Activated CD4-positive, alpha-beta T cell treated with anti-CD3 and anti-CD28 coated beads for 4 hours (primary cell): ENCODE results near the gene UTP14C.
"Not testable (repeated sequence)": the region's sequence is repeated elsewhere in the genome, so short reads cannot be mapped to it uniquely, and the experiment has no call there.

Experiments used
- DNase-seq, 2 donors: peaks; one replicate each; pipeline ENCODE4 v3.0.0-alpha.2; 2020

Gene UTP14C

GRCh38 chr13:52051400-52051799 lies 26.9 kb downstream of the UTP14C start:
- no peak for DNase-seq

DNA sequence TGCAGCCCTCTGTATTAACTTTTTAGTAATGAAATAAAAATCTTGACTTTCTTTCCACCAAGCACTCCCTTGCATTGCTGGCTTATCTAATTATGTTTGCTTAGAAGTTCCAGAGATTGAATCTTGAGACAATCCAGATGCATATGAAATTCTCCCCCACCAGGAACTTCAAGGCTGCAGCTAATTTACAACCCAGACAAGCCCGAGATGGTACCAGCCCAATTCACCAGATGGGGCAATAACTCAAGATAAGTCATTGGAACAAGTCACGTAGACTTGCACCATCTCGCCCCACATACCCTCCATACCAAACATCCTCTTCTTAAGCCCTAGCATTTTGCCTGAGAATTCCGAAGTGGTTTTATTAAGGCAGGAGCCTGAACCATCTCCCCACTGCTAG lies 29.0 kb downstream of the UTP14C start:
- no peak for DNase-seq

DNA sequence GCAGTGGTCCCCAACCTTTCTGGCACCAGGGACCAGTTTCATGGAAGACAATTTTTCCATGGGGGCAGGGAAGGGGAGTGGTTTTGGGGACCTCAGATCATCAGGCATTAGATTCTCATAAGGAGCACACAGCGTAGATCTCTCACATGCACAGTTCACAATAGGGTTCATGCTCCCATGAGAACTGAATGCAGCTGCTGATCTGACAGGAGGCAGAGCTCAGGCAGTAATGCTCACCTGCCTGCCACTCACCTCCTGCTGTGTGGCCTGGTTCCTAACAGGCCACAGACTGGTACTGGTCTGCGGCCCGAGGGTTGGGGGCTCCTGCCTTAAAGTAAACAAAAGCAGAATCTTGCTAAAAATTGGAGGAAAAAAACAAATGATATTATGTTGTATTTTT lies 36.6 kb downstream of the UTP14C start:
- not testable (repeated sequence) for DNase-seq

DNA sequence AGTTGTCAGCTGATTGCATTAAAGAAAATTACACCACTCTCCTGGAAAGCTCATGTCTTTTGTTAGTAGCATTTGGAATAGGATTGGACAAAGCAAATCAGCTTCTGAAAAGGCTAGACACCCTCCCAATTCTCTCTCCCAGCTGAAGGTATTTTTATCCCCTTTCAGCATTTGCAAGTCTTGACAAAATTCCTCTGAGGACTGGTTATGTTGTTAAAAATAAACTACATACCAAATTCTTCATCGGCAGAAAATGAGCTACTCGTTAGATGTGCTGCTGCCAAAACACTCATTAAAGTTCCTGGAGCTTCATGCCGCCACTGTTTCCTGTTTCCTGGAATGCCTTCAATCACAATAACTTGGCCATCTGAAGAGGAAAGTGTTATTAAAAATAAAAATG lies 37.1 kb downstream of the UTP14C start:
- DNase-seq = no peak

DNA sequence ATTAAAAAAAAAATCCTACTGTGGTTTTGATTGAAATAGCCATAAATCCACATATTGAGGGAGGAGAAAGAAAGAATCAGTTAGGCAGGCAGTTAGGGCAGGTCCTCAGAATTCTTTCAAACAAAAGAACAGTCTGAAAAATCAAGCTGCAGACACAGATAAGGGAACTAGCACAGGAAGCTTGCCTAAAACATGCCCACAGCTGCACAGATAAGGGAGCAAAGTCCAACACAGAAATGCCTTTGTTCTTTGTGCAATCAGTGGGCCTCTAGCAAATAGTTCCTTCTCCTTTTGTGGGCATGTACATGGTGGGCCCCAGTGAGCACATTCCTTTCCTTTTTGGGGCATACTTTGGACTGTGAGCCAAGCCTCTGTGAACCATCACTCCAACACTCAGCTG lies 42.7 kb downstream of the UTP14C start:
- DNase-seq = no peak

GRCh38 chr13:52070929-52071523 lies 46.5 kb downstream of the UTP14C start:
- DNase-seq = peak; percentile 4 to 20
